ENCODE data around the gene ADI1.

The ADI1 gene

GRCh38 chr2:3536682-3537632 is 17.6 kb upstream of the ADI1 start:
- peak overlapping the region; percentile 80 for H2AFZ ChIP-seq (ENCODE audit: low read length)
- H2BK120ac ChIP-seq (ENCODE audit: low read depth, low read length): no peak overlapping the region
- no peak overlapping the region for H3K4me2 ChIP-seq (ENCODE audit: insufficient read depth, low read length, poor library complexity, severe bottlenecking)
- H3K36me3 ChIP-seq (replicated peaks in 1 of 2; ENCODE audit: control insufficient read depth in 2 of 2, insufficient read depth in 2 of 2, low read length in 2 of 2): peaks cover 6 to 33% of the 10 kb centered on the region in 2 donors
- H4K91ac ChIP-seq (ENCODE audit: low read depth, low read length, poor library complexity): no peak overlapping the region
- no peak overlapping the region for H3K14ac ChIP-seq (ENCODE audit: low read length)
- WGBS, 2 donors (ENCODE audit: extremely low coverage in 2 of 2, insufficient read length in 2 of 2, insufficient replicate concordance in 1 of 2): no CpG with 5 or more reads among the region's 16 CpGs
- H2BK5ac ChIP-seq (ENCODE audit: low read length): no peak overlapping the region
- H3K4me1 ChIP-seq (ENCODE audit: control insufficient read depth in 2 of 2, insufficient read depth in 1 of 2, low read depth in 1 of 2, low read length in 2 of 2): peaks cover 0 to 14% of the 10 kb centered on the region in 2 donors
- H3K9me3 ChIP-seq (replicated peaks in 1 of 2; ENCODE audit: control insufficient read depth in 2 of 2, insufficient read depth in 1 of 2, low read depth in 1 of 2, low read length in 2 of 2): peaks cover 0 to 1% of the 10 kb centered on the region in 2 donors
- H3K23ac ChIP-seq (ENCODE audit: low read depth, low read length, poor library complexity): no peak overlapping the region
- no peak overlapping the region for H2AK5ac ChIP-seq (ENCODE audit: low read depth, low read length)
- H3K4ac ChIP-seq (ENCODE audit: low read length): no peak overlapping the region
- H3K27me3 ChIP-seq (ENCODE audit: control insufficient read depth in 3 of 3, insufficient read depth in 3 of 3, low read depth in 1 of 3, low read length in 3 of 3): no peaks in the 10 kb centered on the region
- no peak overlapping the region for H3K27ac ChIP-seq (replicated peaks; ENCODE audit: low read length)
- no peak overlapping the region for H4K8ac ChIP-seq (ENCODE audit: low read depth, low read length)
- no peaks in the 10 kb centered on the region for H3K79me1 ChIP-seq (ENCODE audit: low read depth, low read length)
- H3K18ac ChIP-seq (ENCODE audit: low read length): no peak overlapping the region
- no peak overlapping the region for H2BK15ac ChIP-seq (ENCODE audit: low read length)
- H2BK12ac ChIP-seq (ENCODE audit: low read length): no peak overlapping the region
- peak overlapping the region in 1 of 2 donors; percentile 48 for H3K4me3 ChIP-seq (ENCODE audit: low read length in 2 of 2)
- no peak overlapping the region for H3K9ac ChIP-seq (ENCODE audit: low read depth, low read length, poor library complexity)
- DNase-seq (ENCODE audit: low spot score): no peak

- H3K9me3 ChIP-seq (replicated peaks in 1 of 2; ENCODE audit: control insufficient read depth in 2 of 2, insufficient read depth in 1 of 2, low read depth in 1 of 2, low read length in 2 of 2): peaks cover 0 to 1% of the 10 kb centered on the region in 2 donors
- peak overlapping the region; percentile 80 for H2AFZ ChIP-seq (ENCODE audit: low read length)
- WGBS, 2 donors (ENCODE audit: extremely low coverage in 2 of 2, insufficient read length in 2 of 2, insufficient replicate concordance in 1 of 2): no CpG with 5 or more reads among the region's 24 CpGs
- peak overlapping the region in 1 of 2 donors; percentile 48 for H3K4me3 ChIP-seq (ENCODE audit: low read length in 2 of 2)
- no peak overlapping the region for H3K27ac ChIP-seq (replicated peaks; ENCODE audit: low read length)
- no peak overlapping the region for H2BK120ac ChIP-seq (ENCODE audit: low read depth, low read length)
- DNase-seq (ENCODE audit: low spot score): no peak
- no peak overlapping the region for H4K8ac ChIP-seq (ENCODE audit: low read depth, low read length)
- H2AK5ac ChIP-seq (ENCODE audit: low read depth, low read length): no peak overlapping the region
- H3K4me1 ChIP-seq (ENCODE audit: control insufficient read depth in 2 of 2, insufficient read depth in 1 of 2, low read depth in 1 of 2, low read length in 2 of 2): peaks cover 0 to 14% of the 10 kb centered on the region in 2 donors
- no peak overlapping the region for H2BK12ac ChIP-seq (ENCODE audit: low read length)
- H3K18ac ChIP-seq (ENCODE audit: low read length): no peak overlapping the region
- peak overlapping the region; percentile 32 for H3K23ac ChIP-seq (ENCODE audit: low read depth, low read length, poor library complexity)
- H2BK5ac ChIP-seq (ENCODE audit: low read length): no peak overlapping the region
- no peak overlapping the region for H3K4me2 ChIP-seq (ENCODE audit: insufficient read depth, low read length, poor library complexity, severe bottlenecking)
- no peak overlapping the region for H3K14ac ChIP-seq (ENCODE audit: low read length)
- H4K91ac ChIP-seq (ENCODE audit: low read depth, low read length, poor library complexity): no peak overlapping the region
- H2BK15ac ChIP-seq (ENCODE audit: low read length): no peak overlapping the region
- peaks cover 2 to 25% of the 10 kb centered on the region in 2 donors for H3K36me3 ChIP-seq (replicated peaks in 1 of 2; ENCODE audit: control insufficient read depth in 2 of 2, insufficient read depth in 2 of 2, low read length in 2 of 2)
- H3K27me3 ChIP-seq (ENCODE audit: control insufficient read depth in 3 of 3, insufficient read depth in 3 of 3, low read depth in 1 of 3, low read length in 3 of 3): no peaks in the 10 kb centered on the region
- H3K4ac ChIP-seq (ENCODE audit: low read length): no peak overlapping the region
- H3K79me1 ChIP-seq (ENCODE audit: low read depth, low read length): no peaks in the 10 kb centered on the region
- H3K9ac ChIP-seq (ENCODE audit: low read depth, low read length, poor library complexity): no peak overlapping the region
These were observed 16.7 kb upstream of the ADI1 start for GRCh38 chr2:3535794-3536681.

GRCh38 chr2:3535467-3535793 is 16.1 kb upstream of the ADI1 start:
- Histone ChIP-seq H3K14ac (ENCODE audit: low read length) (no peak overlapping the region), H3K36me3 (replicated peaks in 1 of 2; ENCODE audit: control insufficient read depth in 2 of 2, insufficient read depth in 2 of 2, low read length in 2 of 2) (peaks cover 2 to 20% of the 10 kb centered on the region in 2 donors), H2BK5ac (ENCODE audit: low read length) (no peak overlapping the region), H2BK120ac (ENCODE audit: low read depth, low read length) (no peak overlapping the region), H3K4ac (ENCODE audit: low read length) (no peak overlapping the region), H3K23ac (ENCODE audit: low read depth, low read length, poor library complexity) (no peak overlapping the region), H3K4me1 (ENCODE audit: control insufficient read depth in 2 of 2, insufficient read depth in 1 of 2, low read depth in 1 of 2, low read length in 2 of 2) (peaks cover 0 to 14% of the 10 kb centered on the region in 2 donors), H3K18ac (ENCODE audit: low read length) (no peak overlapping the region), H3K9ac (ENCODE audit: low read depth, low read length, poor library complexity) (no peak overlapping the region), H4K91ac (ENCODE audit: low read depth, low read length, poor library complexity) (no peak overlapping the region), H3K27me3 (ENCODE audit: control insufficient read depth in 3 of 3, insufficient read depth in 3 of 3, low read depth in 1 of 3, low read length in 3 of 3) (no peaks in the 10 kb centered on the region), H3K9me3 (replicated peaks in 1 of 2; ENCODE audit: control insufficient read depth in 2 of 2, insufficient read depth in 1 of 2, low read depth in 1 of 2, low read length in 2 of 2) (peaks cover 0 to 1% of the 10 kb centered on the region in 2 donors), H3K27ac (replicated peaks; ENCODE audit: low read length) (no peak overlapping the region), H4K8ac (ENCODE audit: low read depth, low read length) (no peak overlapping the region), H3K4me3 (ENCODE audit: low read length in 2 of 2) (peak overlapping the region in 1 of 2 donors; percentile 48), H2BK12ac (ENCODE audit: low read length) (no peak overlapping the region), H3K4me2 (ENCODE audit: insufficient read depth, low read length, poor library complexity, severe bottlenecking) (no peak overlapping the region), H2BK15ac (ENCODE audit: low read length) (no peak overlapping the region), H2AFZ (ENCODE audit: low read length) (no peak overlapping the region), H3K79me1 (ENCODE audit: low read depth, low read length) (no peaks in the 10 kb centered on the region), H2AK5ac (ENCODE audit: low read depth, low read length) (no peak overlapping the region)
- WGBS, 2 donors (ENCODE audit: extremely low coverage in 2 of 2, insufficient read length in 2 of 2, insufficient replicate concordance in 1 of 2): no CpG with 5 or more reads among the region's 5 CpGs
- DNase-seq (ENCODE audit: low spot score): no peak

Data from neuronal stem cell (in vitro differentiated cells).